ENCODE measurements around the gene GABRP.
"Not testable (repeated sequence)": the region's sequence is repeated elsewhere in the genome, so short reads cannot be mapped to it uniquely, and the experiment has no call there.

GABRP gene

DNA sequence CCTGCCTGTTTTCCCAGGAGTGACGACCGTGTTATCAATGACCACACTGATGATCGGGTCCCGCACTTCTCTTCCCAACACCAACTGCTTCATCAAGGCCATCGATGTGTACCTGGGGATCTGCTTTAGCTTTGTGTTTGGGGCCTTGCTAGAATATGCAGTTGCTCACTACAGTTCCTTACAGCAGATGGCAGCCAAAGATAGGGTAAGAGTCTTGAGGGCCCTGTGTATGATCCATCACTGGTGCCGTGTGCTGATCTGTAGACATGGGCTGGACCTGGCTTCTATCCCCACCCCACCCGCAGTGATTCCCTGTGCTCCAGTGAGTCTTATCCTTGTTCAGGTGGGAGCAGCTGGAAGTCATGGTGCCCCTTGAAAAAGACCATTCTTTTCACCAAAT is 26.0 kb downstream of the GABRP start:
- no peak for DNase-seq

DNA sequence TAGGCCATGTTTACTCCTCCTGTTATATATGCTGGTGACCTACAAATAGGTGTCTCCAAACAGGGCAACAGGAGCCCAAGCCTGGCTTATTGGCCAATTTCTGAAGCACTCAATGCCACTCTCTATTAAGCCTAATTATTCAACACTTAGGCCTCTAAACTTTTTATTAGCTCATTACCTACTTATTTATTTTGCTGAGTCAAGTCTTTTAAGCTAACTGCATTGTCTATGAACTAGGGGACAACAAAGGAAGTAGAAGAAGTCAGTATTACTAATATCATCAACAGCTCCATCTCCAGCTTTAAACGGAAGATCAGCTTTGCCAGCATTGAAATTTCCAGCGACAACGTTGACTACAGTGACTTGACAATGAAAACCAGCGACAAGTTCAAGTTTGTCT is 28.2 kb downstream of the GABRP start:
- DNase-seq, result no peak

DNA sequence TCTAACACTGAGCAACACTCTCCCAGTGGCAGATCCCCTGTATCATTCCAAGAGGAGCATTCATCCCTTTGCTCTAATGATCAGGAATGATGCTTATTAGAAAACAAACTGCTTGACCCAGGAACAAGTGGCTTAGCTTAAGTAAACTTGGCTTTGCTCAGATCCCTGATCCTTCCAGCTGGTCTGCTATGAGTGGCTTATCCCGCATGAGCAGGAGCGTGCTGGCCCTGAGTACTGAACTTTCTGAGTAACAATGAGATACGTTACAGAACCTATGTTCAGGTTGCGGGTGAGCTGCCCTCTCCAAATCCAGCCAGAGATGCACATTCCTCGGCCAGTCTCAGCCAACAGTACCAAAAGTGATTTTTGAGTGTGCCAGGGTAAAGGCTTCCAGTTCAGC is 29.7 kb downstream of the GABRP start:
- DNase-seq, result no peak

GRCh38 chr5:170817195-170817594 is 33.7 kb downstream of the GABRP start:
- no peak for DNase-seq

- no peak for DNase-seq
Measured at GRCh38 chr5:170818232-170818631, 34.7 kb downstream of the GABRP start.

DNA sequence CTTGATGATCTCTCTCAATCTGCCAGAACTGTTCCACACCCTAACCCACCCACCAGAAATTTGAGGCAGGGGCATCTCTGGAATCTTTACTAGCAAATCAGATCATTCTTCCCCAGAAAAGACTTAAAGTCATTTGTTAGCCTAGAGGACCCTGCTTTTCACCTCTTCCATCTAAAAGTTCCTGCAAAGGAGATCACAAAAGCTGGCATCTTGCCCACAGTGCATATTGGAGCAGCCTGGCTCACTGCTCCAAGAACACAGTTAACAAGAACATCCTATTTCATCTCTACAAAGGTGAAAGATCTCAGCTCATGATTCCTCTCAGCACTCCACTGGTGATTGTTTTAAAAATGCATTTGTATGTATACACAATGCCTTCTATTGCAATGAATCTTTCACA is 36.3 kb downstream of the GABRP start:
- no peak for DNase-seq

GRCh38 chr5:170821257-170821800 is 37.8 kb downstream of the GABRP start:
- no peak for DNase-seq

DNA sequence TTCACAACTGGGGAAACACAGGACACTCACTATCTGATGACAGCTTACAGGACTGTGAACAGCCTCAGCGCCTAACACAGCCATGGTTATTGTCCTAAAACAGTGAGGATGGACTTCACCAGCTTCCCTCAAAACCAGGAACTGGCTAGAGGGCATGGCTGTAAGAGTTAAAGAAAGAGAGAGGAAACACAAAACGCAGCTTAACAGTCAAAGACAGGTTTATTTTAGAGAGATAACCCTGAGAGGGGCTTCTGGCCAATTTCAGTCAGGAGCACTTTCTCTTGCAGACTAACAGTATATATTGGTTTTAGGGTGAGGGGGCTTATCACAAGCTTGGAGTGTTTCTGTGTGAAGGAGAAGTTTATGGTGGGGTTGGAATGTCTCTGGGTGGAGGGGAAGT is 42.6 kb downstream of the GABRP start:
- DNase-seq, result no peak

GRCh38 chr5:170832241-170832640 is 48.7 kb downstream of the GABRP start:
- DNase-seq, result no peak

GRCh38 chr5:170833981-170834380 is 50.5 kb downstream of the GABRP start:
- DNase-seq, result not testable (repeated sequence)

GRCh38 chr5:170836226-170836625 is 52.7 kb downstream of the GABRP start:
- DNase-seq, result no peak

DNA sequence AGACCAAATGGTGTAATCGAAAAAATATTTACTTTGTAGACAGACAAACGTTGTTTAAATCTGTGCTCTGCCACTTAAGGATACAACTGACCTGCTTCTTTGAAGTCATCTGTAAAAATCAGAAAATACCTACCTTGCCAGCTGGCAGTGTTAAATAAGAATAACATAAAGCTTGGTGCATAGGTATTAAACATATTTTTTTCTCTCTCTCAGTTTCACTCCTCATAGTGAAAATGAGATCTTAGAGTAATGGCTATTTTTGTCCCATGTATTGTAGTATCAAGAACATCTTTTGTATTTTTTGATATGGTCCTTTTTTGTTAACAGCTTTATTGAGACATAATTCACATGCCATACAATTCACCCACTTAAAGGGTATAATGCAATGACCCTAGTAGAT is 60.3 kb downstream of the GABRP start:
- DNase-seq, result no peak

GRCh38 chr5:170844651-170845050 is 61.1 kb downstream of the GABRP start:
- no peak for DNase-seq

- no peak for DNase-seq
Measured at GRCh38 chr5:170846416-170846815, 62.9 kb downstream of the GABRP start.

GRCh38 chr5:170846846-170847245 is 63.3 kb downstream of the GABRP start:
- DNase-seq, result no peak

DNA sequence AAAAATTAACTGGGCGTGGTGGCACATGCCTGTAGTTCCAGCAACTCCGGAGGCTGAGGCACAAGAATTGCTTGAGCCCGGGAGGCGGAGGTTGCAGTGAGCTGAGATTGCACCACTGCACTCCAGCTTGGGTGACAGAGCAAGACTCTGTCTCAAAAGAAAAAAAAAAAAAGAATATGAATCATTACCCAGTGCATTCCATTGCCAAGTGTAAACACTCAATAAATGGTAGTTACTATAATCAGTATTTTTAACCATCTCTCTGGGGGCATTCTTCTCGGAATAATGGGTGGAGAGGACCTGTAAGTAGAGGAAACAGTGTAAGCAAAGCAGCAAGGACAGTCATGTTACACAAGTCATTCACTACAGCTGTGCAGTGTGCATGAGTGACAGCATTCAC is 64.5 kb downstream of the GABRP start:
- DNase-seq, result no peak

DNA sequence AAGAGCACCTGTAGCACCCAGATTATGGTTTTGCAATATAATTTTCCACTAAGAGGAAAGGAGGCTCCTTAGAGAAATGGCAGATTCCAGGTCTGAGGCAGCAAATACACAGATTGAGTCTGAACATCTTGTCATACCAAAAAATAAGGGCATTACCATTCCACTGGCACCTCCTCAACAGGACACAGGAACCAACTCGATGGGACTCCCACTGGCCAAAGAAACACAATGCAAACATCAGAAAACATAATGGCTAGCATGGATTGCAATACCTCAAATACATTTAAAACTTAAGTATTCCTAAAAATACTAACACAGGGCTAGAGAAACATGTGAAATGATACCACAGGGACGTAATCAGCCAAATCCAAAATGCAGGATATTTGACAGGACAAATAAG is 65.8 kb downstream of the GABRP start:
- DNase-seq, result no peak

- no peak for DNase-seq
Measured at GRCh38 chr5:170854566-170854965, 71.0 kb downstream of the GABRP start.

DNA sequence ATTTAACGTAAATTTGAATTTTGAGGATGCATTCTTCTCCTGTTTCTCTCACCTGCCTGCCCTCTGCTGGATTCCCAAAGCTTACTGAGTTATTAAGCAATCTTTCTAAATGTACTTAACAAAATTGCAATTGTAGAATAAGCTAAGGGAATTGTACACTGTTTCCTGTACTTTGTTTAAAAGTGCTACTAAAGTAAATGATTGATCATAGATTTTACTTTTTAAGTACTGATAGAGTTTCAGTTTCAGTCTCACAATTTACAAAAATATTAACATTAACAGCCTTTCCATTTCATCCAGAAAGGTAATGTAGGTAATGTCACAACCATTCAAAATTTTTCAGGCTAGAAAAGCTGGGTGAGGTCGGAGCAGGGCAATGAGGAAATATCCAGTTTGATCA is 73.5 kb downstream of the GABRP start:
- no peak for DNase-seq

GRCh38 chr5:170860415-170860814 is 76.9 kb downstream of the GABRP start:
- DNase-seq, result no peak

DNA sequence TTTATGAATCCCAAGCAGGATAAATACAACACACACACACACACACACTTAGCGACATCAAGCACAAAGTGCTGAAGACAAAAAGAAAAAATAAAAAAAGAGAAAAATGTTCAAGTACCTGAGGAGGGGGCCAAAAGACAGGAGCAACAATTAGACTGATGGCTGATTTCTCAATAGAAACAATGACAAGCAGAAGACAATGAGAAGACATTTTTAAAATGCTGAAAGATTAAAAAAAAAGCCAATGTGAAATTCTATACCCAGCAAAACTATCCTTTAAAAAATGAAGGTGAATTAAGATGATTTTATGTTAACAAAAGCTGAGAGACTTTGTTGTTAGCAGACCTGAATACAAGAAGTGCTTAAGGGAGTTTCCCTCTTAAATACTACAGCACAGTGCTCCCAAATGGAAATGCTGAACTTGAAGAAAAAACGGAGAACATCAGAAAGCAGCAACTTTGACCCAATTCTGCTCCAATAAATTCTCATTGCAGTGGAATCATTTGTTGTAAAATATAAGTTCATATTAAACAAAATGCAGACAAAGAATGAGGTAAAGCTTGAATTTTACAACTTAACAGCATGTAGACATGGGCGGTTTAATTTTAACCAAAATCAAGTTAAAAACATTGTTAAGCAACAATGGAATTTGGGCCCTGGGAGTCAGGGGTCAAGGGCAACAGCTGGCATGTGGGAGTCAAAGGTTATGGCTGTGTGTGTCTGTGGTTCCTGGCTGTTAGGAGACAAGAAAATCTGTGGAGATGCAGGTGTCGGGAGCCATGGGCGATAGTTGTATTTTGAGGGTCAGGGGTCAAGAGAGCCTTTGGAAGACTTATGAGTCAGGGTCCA is 77.5 kb downstream of the GABRP start:
- DNase-seq, result no peak

DNA sequence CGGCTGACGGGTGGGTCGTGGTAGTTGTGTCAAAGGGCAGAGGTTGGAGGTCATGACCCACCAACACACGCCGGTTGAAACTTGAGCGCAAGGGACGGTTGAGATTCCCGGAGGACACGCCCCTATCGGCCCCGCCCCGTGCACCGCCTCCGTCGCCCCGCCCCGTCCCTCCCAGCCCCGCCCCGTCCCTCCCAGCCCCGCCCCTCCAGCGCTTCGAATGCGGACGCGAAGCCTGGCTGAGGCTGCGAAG is 78.1 kb downstream of the GABRP start:
- DNase-seq, result no peak

GRCh38 chr5:170861917-170862766 is 78.6 kb downstream of the GABRP start, which contains the start of gene RANBP17:
TSS of gene RANBP17 (plus strand) at chr5:170862018.
- DNase-seq, result no peak

- no peak for DNase-seq
Measured at GRCh38 chr5:170863646-170864045, 80.1 kb downstream of the GABRP start.

Measured in activated effector memory CD4-positive, alpha-beta T cell treated with anti-CD3 and anti-CD28 coated beads, Interleukin-2, amount 50 U/mL, for 16 hours (primary cell).